Endothelial cell of umbilical vein (primary cell): ENCODE data around the gene CD46.

Source experiments
- CTCF ChIP-seq, 2 donors: IDR thresholded peaks; 1 replicate in 1 of 2; 2 replicates in 1 of 2; pipeline ENCODE4 v1.5.1; 2011; ENCODE audit warnings: low read length in 2 of 2, mild to moderate bottlenecking in 2 of 2, moderate library complexity in 2 of 2, control low read depth in 1 of 2, inconsistent platforms in 1 of 2, low read depth in 1 of 2; ENCODE audit not compliant: insufficient read depth in 1 of 2; ENCODE audit errors: extremely low read depth in 1 of 2
- EZH2 ChIP-seq: IDR thresholded peaks from 2 replicates; pipeline ENCODE4 v1.6.1; 2012; ENCODE audit warnings: borderline replicate concordance, low read depth, mild to moderate bottlenecking, moderate library complexity, low read length, inconsistent platforms; ENCODE audit not compliant: severe bottlenecking
- GATA2 ChIP-seq: IDR thresholded peaks from 2 replicates; pipeline ENCODE4 v1.7.0; 2011; ENCODE audit warnings: low read depth, mild to moderate bottlenecking, moderate library complexity, mixed read lengths, low read length; ENCODE audit not compliant: insufficient read length, insufficient read depth
- JUN ChIP-seq: IDR thresholded peaks from 2 replicates; pipeline ENCODE4 v1.6.1; 2011; ENCODE audit warnings: borderline replicate concordance, low read depth; ENCODE audit not compliant: insufficient read length, insufficient read depth
- POLR2A ChIP-seq: IDR thresholded peaks from 2 replicates; pipeline ENCODE4 v1.6.1; 2012; ENCODE audit warnings: low read depth, mild to moderate bottlenecking, control low read depth, low read length

- TF ChIP-seq CTCF (IDR thresholded peaks at IDR 0.05; ENCODE audit: extremely low read depth in 1 of 2, insufficient read depth in 1 of 2, low read depth in 1 of 2, low read length in 2 of 2) = no peak
- no peak for TF ChIP-seq POLR2A
- no peak for TF ChIP-seq JUN
- no peak for TF ChIP-seq EZH2
- TF ChIP-seq GATA2 = no peak
Measured at GRCh38 chr1:207810173-207810572, 58.3 kb downstream of the CD46 start.
